ENCODE results near the gene SLC4A1. TPM values are rescaled to one million over a fixed set of nuclear protein-coding genes. Genes with fewer than 3 reads are reported as not detected.

Gene SLC4A1
- not detected in 2 replicates for total RNA-seq

DNA sequence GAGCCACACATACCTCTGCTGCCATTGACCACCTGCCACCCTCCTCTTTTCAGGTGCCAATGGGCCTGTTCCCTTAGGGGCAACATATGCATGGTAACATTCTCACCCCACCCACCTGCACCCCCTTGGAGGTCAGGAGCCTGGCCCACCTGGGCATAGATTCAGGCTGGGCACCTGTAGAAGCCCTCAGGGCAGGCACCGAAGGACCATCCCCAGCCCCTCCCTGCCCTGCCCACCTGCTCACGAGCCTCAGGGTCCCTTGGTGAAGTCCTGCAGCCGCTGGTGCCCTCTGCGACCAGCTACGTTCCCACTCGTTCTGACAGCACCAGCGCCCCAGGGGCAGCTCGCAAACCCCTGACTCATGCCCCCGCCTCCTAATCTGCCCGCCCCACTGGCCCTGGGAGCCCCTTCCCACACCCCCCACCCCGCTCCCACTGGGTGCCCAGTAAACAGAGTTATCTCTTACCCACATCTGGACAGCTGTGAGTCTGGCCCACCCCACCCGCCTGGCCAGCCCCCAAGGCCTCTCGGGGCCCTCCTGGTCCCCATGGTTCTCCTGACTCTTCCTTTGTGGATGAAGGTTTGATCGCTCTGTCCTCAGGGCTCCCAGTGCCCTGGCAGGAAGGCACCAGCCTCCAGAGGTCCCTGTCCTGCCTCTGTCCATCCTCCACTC lies at the start of gene SLC4A1:
SLC4A1 (minus strand) TSS at position 318 of the 673 bp plus-strand sequence. CDS start 5,269 bp downstream, outside the sequence.

DNA sequence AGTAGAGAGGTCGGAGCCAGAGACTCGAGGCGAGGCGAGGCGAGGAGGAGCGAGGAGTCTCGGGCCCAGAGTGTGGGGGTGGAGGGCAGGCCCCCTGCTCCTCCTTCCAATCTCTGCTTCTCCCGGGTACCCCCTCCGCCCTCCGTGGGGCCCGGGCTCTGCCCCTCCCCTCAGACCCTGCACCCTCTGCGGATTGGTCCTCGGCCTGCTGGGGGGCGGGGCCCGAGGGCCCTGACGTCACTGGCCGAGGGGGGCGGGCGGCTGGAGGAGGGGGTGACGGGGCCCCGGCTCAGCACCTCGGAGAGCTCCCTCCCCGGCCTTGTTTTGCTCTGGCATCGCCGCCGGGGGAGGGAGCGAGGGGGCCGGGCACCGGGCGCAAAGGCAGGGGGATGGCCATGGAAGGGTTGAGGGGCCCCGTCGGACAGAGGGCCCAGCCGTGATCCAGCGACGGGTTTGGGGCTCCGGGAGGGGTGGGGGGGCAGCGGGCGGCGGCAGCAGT lies 40.4 kb upstream of the SLC4A1 start, which contains the start of gene RUNDC3A:
RUNDC3A (plus strand) TSS at position 282 of the 499 bp plus-strand sequence. CDS start 232 bp downstream, outside the sequence.

DNA sequence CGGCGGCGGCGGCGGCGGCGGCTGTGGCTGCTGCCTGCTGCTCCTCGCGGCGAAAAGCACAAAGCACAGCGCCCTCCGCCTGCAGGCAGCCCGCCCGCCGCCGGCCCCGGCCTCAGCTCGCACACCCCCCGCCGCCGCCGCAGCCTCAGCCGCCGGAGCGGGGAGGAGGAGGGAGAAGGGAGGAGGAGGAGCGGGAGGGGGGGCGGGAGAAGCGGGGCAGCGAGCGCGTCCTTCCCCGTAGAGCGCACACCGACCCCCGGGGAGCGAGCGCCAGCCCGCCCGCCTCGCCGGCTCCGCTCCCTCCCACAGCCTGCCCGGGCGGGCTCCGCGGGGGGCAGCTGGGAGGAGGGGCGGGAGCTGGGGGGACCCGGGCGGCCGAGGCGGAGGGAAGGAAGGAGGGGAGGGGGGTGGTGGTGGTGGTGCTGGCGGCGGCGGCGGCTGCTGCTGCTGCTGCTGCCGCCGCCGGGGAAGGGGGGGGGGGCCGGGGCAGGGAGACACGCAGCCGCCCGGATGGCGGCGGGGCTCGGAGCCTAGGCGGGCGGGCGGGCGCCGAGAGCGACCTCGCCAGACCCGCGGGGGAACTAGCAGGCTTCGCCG lies 48.2 kb downstream of the SLC4A1 start, which contains the start of gene UBTF:
UBTF (minus strand) TSS at position 60 of the 597 bp plus-strand sequence. CDS start 1,446 bp downstream, outside the sequence.

DNA sequence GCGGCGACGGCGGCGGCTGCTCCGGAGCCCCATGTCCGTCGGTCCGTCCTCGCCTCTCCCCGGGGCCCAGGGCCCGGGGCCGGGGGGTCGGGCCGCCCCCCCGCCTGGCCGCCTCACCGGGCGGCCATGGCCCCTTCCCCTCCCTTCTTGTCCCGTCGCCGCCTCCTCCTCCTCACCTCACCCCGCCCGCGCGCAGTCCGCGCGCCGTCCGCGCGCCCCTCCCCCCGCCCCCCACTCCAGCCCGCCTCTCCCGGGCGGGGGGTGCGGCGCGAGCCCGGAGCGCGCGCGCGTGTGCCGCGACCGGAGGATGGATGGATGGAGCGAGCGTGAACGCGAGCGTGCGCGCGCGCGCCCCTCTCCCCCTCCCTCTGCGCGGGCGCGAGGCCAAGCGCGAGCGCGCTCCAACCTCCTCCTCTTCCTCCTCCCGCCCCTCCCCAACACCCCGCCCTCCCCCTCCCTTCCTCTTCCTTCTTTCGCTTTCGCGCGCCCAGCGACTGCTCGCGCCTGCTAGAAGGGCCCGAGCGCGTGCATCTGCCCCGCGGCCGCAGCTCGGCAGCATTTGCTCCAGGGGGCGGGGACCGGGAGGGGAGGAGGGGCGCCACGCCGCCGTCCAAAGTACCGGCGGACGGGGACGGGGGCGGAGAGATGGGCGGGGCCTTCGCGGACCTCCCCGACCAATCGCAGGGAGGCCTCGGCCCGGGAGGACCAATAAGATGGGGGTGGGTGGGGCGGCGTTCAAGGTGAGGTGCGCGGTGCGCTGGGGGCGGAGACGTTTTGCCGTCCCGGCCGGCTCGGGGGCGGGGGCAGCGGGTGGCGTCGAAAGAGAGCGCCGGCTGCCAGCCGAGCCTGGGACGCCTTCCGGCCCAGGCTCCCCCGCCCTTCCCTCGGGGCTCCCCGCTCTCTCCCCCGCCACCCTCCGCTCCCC lies 68.1 kb downstream of the SLC4A1 start, which contains the start of gene ATXN7L3:
ATXN7L3 (minus strand) TSS at position 332 of the 925 bp plus-strand sequence. CDS start 1,814 bp downstream, outside the sequence.

Other genes with a start within 250 kb of the SLC4A1 start
- 28.9 and 30.1 TPM in 2 replicates for gene LSM12, start 201.5 kb downstream of the SLC4A1 start, total RNA-seq
- gene G6PC3, start 197.4 kb downstream of the SLC4A1 start, total RNA-seq = 23.5 and 25.1 TPM in 2 replicates
- 66.2 and 79.5 TPM in 2 replicates for gene HDAC5, start 144.5 kb downstream of the SLC4A1 start, total RNA-seq
- gene HROB, start 126.2 kb downstream of the SLC4A1 start, total RNA-seq = 1.00 and 5.1 TPM in 2 replicates
- under 0.01 and 0.25 TPM in 2 replicates for gene ASB16, start 97.4 kb downstream of the SLC4A1 start, total RNA-seq
- gene TMUB2, start 81.2 kb downstream of the SLC4A1 start, total RNA-seq = 24.5 and 28.1 TPM in 2 replicates
- gene ATXN7L3, start 68.3 kb downstream of the SLC4A1 start, total RNA-seq = 40.2 and 46.3 TPM in 2 replicates
- gene UBTF, start 48.5 kb downstream of the SLC4A1 start, total RNA-seq = 42.6 and 43.5 TPM in 2 replicates
- not detected in 2 replicates for gene RUNDC3A, start 40.5 kb upstream of the SLC4A1 start, total RNA-seq
- gene SLC25A39, start 56.7 kb upstream of the SLC4A1 start, total RNA-seq = 71.4 and 72.8 TPM in 2 replicates
- 124 and 289 TPM in 2 replicates for gene GRN, start 77.2 kb upstream of the SLC4A1 start, total RNA-seq
- gene FAM171A2, start 95.7 kb upstream of the SLC4A1 start, total RNA-seq = 1.8 and 4.0 TPM in 2 replicates
- gene ITGA2B, start 121.5 kb upstream of the SLC4A1 start, total RNA-seq = 0.22 and 1.7 TPM in 2 replicates
- gene GPATCH8, start 235.3 kb upstream of the SLC4A1 start, total RNA-seq = 22.6 and 24.2 TPM in 2 replicates